SK-N-SH treated with all-trans-retinoic acid at 6 μM for 48 hours (cell line): ENCODE measurements around the gene SMIM5.

Experiments
- ATAC-seq: fragments of 200-7000 bp; cut with Tn5 transposase; 3 replicates; pipeline ENCODE4 v1.9.1; 2020; ENCODE audit warnings: mild to moderate bottlenecking, moderate library complexity
- CSRNP3 ChIP-seq: fragments of 250-450 bp; sonication (Bioruptor Pico); IDR thresholded peaks from 2 replicates; pipeline ENCODE4 v1.5.1; 2021; ENCODE audit warnings: mild to moderate bottlenecking, moderate library complexity
- ESRRG ChIP-seq: fragments of 250-450 bp; sonication (Bioruptor Pico); IDR thresholded peaks from 2 replicates; pipeline ENCODE4 v1.6.1; 2021; ENCODE audit warnings: mild to moderate bottlenecking
- GLIS3 ChIP-seq: fragments of 250-450 bp; sonication (Bioruptor Pico); IDR thresholded peaks from 2 replicates; pipeline ENCODE4 v1.5.0; 2020; ENCODE audit warnings: mild to moderate bottlenecking, moderate library complexity
- ISL1 ChIP-seq: fragments of 250-450 bp; sonication (Bioruptor Pico); IDR thresholded peaks from 2 replicates; pipeline ENCODE4 v2.1.2; 2022; ENCODE audit warnings: mild to moderate bottlenecking, moderate library complexity
- POU6F1 ChIP-seq: fragments of 250-450 bp; sonication (Bioruptor Pico); IDR thresholded peaks from 2 replicates; pipeline ENCODE4 v1.8.0; 2021; ENCODE audit warnings: low read depth, mild to moderate bottlenecking, moderate library complexity, borderline replicate concordance
- RARB ChIP-seq: fragments of 250-450 bp; sonication (Bioruptor Pico); IDR thresholded peaks from 2 replicates; pipeline ENCODE4 v1.8.0; 2021; ENCODE audit warnings: mild to moderate bottlenecking, moderate library complexity
- TCF4 ChIP-seq: fragments of 250-450 bp; sonication (Bioruptor Pico); IDR thresholded peaks from 2 replicates; pipeline ENCODE4 v1.8.0; 2021; ENCODE audit warnings: mild to moderate bottlenecking, moderate library complexity, borderline replicate concordance
- ZC3H10 ChIP-seq: fragments of 250-450 bp; sonication (Bioruptor Pico); IDR thresholded peaks from 2 replicates; pipeline ENCODE4 v1.5.1; 2021; ENCODE audit warnings: mild to moderate bottlenecking, moderate library complexity
- ZNF565 ChIP-seq: fragments of 450-650 bp; formaldehyde crosslinking; conservative IDR thresholded peaks from 2 replicates; pipeline ENCODE4 v1.5.0; 2020; ENCODE audit warnings: low read depth, mild to moderate bottlenecking, moderate library complexity
- ZNF8 ChIP-seq: fragments of 450-650 bp; formaldehyde crosslinking; IDR thresholded peaks from 2 replicates; pipeline ENCODE4 v1.5.0; 2020; ENCODE audit warnings: mild to moderate bottlenecking, moderate library complexity
- TF ChIP-seq, protein P1 (sequence below): fragments of 250-450 bp; sonication (Bioruptor Pico); IDR thresholded peaks from 2 replicates; pipeline ENCODE4 v1.5.1; 2020; ENCODE audit warnings: low read depth, mild to moderate bottlenecking, moderate library complexity
- TF ChIP-seq, protein P2 (sequence below): fragments of 250-450 bp; sonication (Bioruptor Pico); IDR thresholded peaks from 2 replicates; pipeline ENCODE4 v1.5.0; 2020; ENCODE audit warnings: mild to moderate bottlenecking, moderate library complexity
- TF ChIP-seq, protein P3 (sequence below): fragments of 250-450 bp; sonication (Bioruptor Pico); IDR thresholded peaks from 2 replicates; pipeline ENCODE4 v1.8.0; 2020; ENCODE audit warnings: mild to moderate bottlenecking, moderate library complexity, borderline replicate concordance

Gene SMIM5

GRCh38 chr17:75672011-75672410, 38.8 kb downstream of the SMIM5 start:
- no peak for ATAC-seq
- TF ChIP-seq POU6F1 (CRISPR knock-in tag), result no peak

DNA sequence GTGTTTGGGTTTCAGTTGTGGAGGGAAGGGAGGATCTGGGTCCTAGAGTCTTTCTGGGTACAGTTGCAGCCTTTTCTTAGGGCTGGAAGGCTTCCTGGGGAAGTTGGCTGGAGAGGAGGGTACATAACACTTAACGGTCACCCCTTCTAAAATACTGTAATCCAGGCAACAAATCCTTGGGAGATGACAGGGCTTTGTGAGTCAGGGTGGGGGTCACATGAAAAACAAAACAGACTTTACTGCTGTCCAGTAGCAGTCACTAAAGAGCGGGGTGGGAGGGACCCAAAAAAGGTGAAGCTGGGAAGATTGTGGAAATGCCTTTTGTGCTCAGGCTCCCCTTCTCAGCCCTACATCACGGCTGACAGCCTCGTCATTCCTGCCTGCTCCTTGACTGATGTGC, 40.3 kb downstream of the SMIM5 start:
- ATAC-seq, result no peak

DNA sequence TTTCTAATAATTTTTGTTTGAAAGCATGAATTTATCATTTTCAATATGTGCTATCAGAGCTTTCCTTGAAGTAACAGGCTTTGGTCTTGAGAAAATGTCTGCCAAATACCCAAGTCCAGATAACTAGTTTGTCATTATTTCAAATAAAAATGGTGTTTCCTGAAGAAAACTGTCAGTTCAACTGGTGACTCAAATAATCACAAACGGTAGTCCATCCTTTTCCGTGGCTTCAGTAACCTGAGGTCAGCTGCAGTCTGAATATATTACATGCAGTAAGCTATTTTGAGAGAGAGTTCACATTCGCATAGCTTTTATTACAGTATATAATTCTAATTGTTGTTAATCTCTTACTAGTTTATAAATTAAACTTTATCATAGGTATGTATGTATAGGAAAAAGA, 43.2 kb downstream of the SMIM5 start:
- TF ChIP-seq ZNF8 (CRISPR knock-in tag), result no peak
- TF ChIP-seq, protein P1, sequence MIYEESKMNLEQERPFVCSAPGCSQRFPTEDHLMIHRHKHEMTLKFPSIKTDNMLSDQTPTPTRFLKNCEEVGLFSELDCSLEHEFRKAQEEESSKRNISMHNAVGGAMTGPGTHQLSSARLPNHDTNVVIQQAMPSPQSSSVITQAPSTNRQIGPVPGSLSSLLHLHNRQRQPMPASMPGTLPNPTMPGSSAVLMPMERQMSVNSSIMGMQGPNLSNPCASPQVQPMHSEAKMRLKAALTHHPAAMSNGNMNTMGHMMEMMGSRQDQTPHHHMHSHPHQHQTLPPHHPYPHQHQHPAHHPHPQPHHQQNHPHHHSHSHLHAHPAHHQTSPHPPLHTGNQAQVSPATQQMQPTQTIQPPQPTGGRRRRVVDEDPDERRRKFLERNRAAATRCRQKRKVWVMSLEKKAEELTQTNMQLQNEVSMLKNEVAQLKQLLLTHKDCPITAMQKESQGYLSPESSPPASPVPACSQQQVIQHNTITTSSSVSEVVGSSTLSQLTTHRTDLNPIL, result no peak
- TF ChIP-seq, all 23 proteins: peak for 0
- ATAC-seq, result no peak

More for the DNA sequence above, 40.3 kb downstream of the SMIM5 start:
- TF ChIP-seq GLIS3 (CRISPR knock-in tag) (no peak), POU6F1 (CRISPR knock-in tag) (no peak), ZNF8 (CRISPR knock-in tag) (no peak), ESRRG (CRISPR knock-in tag) (no peak), ZNF565 (CRISPR knock-in tag) (no peak), ISL1 (CRISPR knock-in tag) (no peak), CSRNP3 (CRISPR knock-in tag) (no peak)
- TF ChIP-seq, all 23 proteins: peak for 0

DNA sequence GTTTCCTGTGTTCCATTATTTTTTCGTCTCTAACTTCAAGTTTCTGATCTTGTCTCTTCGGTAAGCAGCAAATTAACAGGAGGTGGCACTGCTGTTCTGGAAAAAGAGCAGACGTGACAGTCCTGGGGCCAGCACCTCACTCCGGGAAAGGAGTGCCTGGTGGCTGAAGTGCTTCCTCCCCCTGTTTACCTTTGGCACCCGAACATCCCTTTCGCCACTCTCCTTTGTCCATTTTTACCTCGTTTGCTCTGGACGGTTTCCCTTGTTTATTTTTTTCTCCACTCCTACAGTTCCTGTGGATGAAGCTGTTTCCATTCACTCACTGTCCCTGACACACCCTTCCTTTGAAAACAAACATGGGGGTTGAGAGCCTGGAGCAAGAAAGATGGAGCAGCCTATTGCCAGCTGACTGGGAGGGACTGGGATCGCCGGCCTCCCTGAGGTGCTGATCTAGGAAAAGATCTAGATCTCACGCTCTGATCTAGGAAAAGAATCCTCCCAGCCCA, 46.5 kb downstream of the SMIM5 start:
- no peak for TF ChIP-seq ISL1 (CRISPR knock-in tag)
- ATAC-seq, result no peak

DNA sequence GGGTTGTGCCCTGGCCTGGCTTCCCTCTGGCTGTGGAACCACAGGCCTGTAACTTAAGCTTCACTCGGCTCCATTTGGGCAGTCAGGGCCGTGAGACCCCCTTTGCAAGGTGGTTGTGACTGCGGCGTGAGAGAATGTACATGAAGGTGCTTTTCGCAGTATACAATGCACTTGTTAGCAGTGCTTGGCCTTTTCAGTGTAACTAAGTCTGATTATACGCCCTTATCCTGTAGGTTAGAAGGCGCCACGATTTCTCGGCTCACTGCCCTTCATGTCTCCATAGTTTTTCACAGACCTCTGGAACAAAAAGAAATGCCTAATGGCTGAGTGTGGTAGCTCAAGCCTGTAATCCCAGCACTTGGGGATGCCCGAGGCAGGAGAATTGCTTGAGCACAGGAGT, 47.2 kb downstream of the SMIM5 start:
- ATAC-seq, result no peak
- TF ChIP-seq RARB (CRISPR knock-in tag), result no peak
- TF ChIP-seq POU6F1 (CRISPR knock-in tag), result no peak

DNA sequence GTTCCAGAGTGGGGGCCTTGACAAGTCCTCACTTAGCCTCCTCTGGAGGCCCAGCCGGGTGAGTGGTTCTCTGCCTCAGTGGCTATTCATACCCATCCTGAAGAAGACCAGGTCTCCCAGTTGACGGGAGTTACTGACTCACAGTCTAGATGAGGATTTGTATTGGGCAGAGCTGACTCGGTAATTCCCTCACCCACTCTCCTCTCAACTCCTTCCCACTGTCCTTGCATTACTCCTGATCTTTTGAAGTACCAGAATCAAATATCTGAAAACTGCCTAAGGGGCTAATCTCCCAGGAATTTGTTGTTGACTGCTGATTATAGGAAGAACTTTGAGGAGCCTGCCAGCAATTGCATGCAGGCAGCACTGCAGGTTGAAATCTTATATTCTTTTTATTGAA, 48.1 kb downstream of the SMIM5 start:
- peak; percentile 87 for ATAC-seq
- TF ChIP-seq ZC3H10 (CRISPR knock-in tag) (no peak), ISL1 (CRISPR knock-in tag) (peak; percentile 47; the same call in 1 of the 2 replicates), TCF4 (no peak), RARB (CRISPR knock-in tag) (no peak)
- TF ChIP-seq, protein P2, sequence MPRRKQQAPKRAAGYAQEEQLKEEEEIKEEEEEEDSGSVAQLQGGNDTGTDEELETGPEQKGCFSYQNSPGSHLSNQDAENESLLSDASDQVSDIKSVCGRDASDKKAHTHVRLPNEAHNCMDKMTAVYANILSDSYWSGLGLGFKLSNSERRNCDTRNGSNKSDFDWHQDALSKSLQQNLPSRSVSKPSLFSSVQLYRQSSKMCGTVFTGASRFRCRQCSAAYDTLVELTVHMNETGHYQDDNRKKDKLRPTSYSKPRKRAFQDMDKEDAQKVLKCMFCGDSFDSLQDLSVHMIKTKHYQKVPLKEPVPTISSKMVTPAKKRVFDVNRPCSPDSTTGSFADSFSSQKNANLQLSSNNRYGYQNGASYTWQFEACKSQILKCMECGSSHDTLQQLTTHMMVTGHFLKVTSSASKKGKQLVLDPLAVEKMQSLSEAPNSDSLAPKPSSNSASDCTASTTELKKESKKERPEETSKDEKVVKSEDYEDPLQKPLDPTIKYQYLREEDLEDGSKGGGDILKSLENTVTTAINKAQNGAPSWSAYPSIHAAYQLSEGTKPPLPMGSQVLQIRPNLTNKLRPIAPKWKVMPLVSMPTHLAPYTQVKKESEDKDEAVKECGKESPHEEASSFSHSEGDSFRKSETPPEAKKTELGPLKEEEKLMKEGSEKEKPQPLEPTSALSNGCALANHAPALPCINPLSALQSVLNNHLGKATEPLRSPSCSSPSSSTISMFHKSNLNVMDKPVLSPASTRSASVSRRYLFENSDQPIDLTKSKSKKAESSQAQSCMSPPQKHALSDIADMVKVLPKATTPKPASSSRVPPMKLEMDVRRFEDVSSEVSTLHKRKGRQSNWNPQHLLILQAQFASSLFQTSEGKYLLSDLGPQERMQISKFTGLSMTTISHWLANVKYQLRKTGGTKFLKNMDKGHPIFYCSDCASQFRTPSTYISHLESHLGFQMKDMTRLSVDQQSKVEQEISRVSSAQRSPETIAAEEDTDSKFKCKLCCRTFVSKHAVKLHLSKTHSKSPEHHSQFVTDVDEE (CRISPR knock-in tag), result no peak
- TF ChIP-seq, protein P3, sequence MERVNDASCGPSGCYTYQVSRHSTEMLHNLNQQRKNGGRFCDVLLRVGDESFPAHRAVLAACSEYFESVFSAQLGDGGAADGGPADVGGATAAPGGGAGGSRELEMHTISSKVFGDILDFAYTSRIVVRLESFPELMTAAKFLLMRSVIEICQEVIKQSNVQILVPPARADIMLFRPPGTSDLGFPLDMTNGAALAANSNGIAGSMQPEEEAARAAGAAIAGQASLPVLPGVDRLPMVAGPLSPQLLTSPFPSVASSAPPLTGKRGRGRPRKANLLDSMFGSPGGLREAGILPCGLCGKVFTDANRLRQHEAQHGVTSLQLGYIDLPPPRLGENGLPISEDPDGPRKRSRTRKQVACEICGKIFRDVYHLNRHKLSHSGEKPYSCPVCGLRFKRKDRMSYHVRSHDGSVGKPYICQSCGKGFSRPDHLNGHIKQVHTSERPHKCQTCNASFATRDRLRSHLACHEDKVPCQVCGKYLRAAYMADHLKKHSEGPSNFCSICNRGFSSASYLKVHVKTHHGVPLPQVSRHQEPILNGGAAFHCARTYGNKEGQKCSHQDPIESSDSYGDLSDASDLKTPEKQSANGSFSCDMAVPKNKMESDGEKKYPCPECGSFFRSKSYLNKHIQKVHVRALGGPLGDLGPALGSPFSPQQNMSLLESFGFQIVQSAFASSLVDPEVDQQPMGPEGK (CRISPR knock-in tag), result 0 out of 2 replicates have a peak, but pooled peaks have one; percentile 7
